CD4-positive, alpha-beta T cell (primary cell): ENCODE measurements around the gene EGFL7. TPM values are rescaled to one million over a fixed set of nuclear protein-coding genes. Genes with fewer than 3 reads are reported as not detected.

Source experiments
- ATAC-seq: fragments of 200-7000 bp; cut with Tn5 transposase; one replicate; pipeline ENCODE4 v1.10.0; 2022; ENCODE audit warnings: mild to moderate bottlenecking; ENCODE audit not compliant: poor library complexity
- CTCF ChIA-PET: fragments of 350-600 bp; sonication (Branson Sonifier 250); formaldehyde crosslinking; loops from one replicate; lab custom pipeline; 2021; ENCODE audit warnings: antibody characterized with exemption, inconsistent platforms; lab: Charles Lee
- POLR2A ChIA-PET: fragments of 350-600 bp; sonication (Branson Sonifier 250); formaldehyde crosslinking; loops from one replicate; lab custom pipeline; 2021; ENCODE audit warnings: antibody characterized with exemption, inconsistent platforms; lab: Charles Lee
- DNase-seq, 14 experiments: peaks; one replicate each; pipeline ENCODE4 v3.0.0-alpha.2; 2013 to 2020; ENCODE audit warnings: mixed read lengths in 2 of 14
- H3K27ac ChIP-seq, 2 donors: one replicate each; pipeline versions ENCODE4 v1.5.1 to v1.7.0; 2013; ENCODE audit warnings: low read length in 2 of 2, low read depth in 1 of 2, mild to moderate bottlenecking in 1 of 2
- H3K27me3 ChIP-seq, 2 experiments: 1 replicate in 1 of 2; 2 replicates in 1 of 2; pipeline versions ENCODE4 v1.6.1 to v1.7.0; 2013; ENCODE audit warnings: low read length in 2 of 2, control low read depth in 1 of 2, mild to moderate bottlenecking in 1 of 2, moderate library complexity in 1 of 2; ENCODE audit not compliant: insufficient read depth in 2 of 2, control insufficient read depth in 1 of 2
- H3K36me3 ChIP-seq: one replicate; pipeline ENCODE4 v1.6.1; 2013; ENCODE audit warnings: low read length, control low read depth; ENCODE audit not compliant: insufficient read depth
- H3K4me1 ChIP-seq: one replicate; pipeline ENCODE4 v1.6.1; 2013; ENCODE audit warnings: low read length, control low read depth; ENCODE audit not compliant: insufficient read depth
- H3K4me3 ChIP-seq: one replicate; pipeline ENCODE4 v1.5.1; 2013; ENCODE audit warnings: mild to moderate bottlenecking, low read length, moderate library complexity
- H3K9me3 ChIP-seq, 2 experiments: 1 replicate in 1 of 2; 2 replicates in 1 of 2; pipeline versions ENCODE4 v1.6.1 to v1.7.0; 2013; ENCODE audit warnings: low read length in 2 of 2, mild to moderate bottlenecking in 2 of 2, control low read depth in 1 of 2, moderate library complexity in 1 of 2; ENCODE audit not compliant: control insufficient read depth in 1 of 2, insufficient read depth in 1 of 2
- H3K27ac Mint-ChIP-seq: one replicate; pipeline ENCODE4 v1.8.0; 2020; ENCODE audit warnings: mixed read lengths
- H3K27me3 Mint-ChIP-seq: one replicate; pipeline ENCODE4 v1.8.0; 2021; ENCODE audit warnings: mixed read lengths
- H3K36me3 Mint-ChIP-seq: one replicate; pipeline ENCODE4 v1.8.0; 2021; ENCODE audit warnings: low read depth, mixed read lengths
- H3K4me1 Mint-ChIP-seq: one replicate; pipeline ENCODE4 v1.8.0; 2021; ENCODE audit warnings: low read depth, mixed read lengths
- H3K4me3 Mint-ChIP-seq: one replicate; pipeline ENCODE4 v1.8.0; 2020; ENCODE audit warnings: mild to moderate bottlenecking, mixed read lengths
- H3K9me3 Mint-ChIP-seq: one replicate; pipeline ENCODE4 v1.8.0; 2020; ENCODE audit warnings: mixed read lengths
- intact Hi-C, 2 experiments: fragments of 100-400 bp; cut with DNase I in 1 of 2; cut with micrococcal nuclease in 1 of 2; formaldehyde crosslinking; loops; one replicate each; pipeline versions ENCODE4 v1.15.1 to v1.9.0; 2023 to 2025; cut with DNase I, micrococcal nuclease
- total RNA-seq, 174 experiments: library from RNA in 2 of 174; stranded (reverse) in 2 of 174; gene quantifications; one replicate each; pipeline ENCODE4 v1.2.3 and lab custom pipeline; 2021 to 2026
- TF ChIP-seq, protein P1 (sequence below): fragments of 200-600 bp; IDR thresholded peaks from one replicate; pipeline ENCODE4 v1.8.0; 2022; ENCODE audit warnings: antibody characterized with exemption, mild to moderate bottlenecking

EGFL7 gene
- total RNA-seq, 2 experiments from 2014 or later: not detected

DNA sequence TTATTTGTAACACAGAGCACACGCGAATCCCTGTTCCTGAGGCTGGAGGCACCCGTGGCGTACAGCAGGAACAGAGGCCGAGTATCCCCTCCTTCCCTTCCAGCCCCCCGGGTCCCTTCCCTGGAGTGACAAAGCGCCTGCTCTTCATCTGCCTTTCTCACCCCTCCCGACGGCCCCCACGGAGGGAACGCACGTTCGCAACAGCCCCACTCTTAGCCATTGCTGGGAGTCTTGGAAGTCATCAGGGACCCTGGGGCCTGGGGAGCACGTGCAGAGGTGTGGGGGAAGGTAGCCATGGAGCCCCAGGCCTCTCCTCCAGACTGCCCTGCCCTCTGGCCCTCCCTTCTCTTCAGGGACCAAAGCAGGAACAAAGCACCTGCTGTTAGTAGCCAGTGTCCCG, 22.1 kb downstream of the EGFL7 start:
- Mint-ChIP-seq H3K27me3 (no peaks in the 10 kb centered on the region), H3K9me3 (no peaks in the 10 kb centered on the region), H3K4me3 (peak overlapping the region; percentile 7), H3K4me1 (peaks cover 2% of the 10 kb centered on the region), H3K27ac (no peak overlapping the region), H3K36me3 (no peaks in the 10 kb centered on the region)
- ATAC-seq (no peak), DNase-seq (no peak)
- peaks cover 27% of the 10 kb centered on the region for H3K4me1 ChIP-seq
- ChIA-PET CTCF (no interaction called here), POLR2A (no interaction called here)
- H3K27me3 ChIP-seq: no peaks in the 10 kb centered on the region
- H3K9me3 ChIP-seq: peaks cover 0 to 8% of the 10 kb centered on the region in 2 experiments
- H3K4me3 ChIP-seq: no peak overlapping the region
- intact Hi-C loops: no loop called here
- TF ChIP-seq, protein P1, sequence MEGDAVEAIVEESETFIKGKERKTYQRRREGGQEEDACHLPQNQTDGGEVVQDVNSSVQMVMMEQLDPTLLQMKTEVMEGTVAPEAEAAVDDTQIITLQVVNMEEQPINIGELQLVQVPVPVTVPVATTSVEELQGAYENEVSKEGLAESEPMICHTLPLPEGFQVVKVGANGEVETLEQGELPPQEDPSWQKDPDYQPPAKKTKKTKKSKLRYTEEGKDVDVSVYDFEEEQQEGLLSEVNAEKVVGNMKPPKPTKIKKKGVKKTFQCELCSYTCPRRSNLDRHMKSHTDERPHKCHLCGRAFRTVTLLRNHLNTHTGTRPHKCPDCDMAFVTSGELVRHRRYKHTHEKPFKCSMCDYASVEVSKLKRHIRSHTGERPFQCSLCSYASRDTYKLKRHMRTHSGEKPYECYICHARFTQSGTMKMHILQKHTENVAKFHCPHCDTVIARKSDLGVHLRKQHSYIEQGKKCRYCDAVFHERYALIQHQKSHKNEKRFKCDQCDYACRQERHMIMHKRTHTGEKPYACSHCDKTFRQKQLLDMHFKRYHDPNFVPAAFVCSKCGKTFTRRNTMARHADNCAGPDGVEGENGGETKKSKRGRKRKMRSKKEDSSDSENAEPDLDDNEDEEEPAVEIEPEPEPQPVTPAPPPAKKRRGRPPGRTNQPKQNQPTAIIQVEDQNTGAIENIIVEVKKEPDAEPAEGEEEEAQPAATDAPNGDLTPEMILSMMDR: no peak
- H3K27ac ChIP-seq: no peak overlapping the region
- no peaks in the 10 kb centered on the region for H3K36me3 ChIP-seq

DNA sequence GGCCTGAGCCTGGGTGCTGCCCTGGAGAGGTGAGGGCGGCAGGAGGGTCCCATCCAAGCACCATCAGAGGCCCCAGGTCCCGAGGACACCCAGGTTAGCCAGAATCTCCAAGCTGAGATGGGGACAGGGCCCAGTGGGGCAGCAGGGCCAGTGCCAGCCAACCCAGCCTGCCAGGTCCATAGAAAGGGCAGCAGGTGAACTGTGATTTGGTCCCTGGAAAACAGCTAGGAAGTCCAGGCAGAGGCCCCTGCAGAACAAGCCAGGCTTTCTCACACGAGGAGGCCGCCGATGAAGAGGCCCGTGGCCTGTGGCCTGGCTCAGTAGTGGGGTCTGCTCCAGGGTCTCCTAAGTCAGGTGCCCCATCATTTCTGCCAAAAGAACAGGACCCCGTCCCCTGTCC, 22.5 kb downstream of the EGFL7 start:
- peaks cover 27% of the 10 kb centered on the region for H3K4me1 ChIP-seq
- ChIA-PET CTCF (no interaction called here), POLR2A (no interaction called here)
- Mint-ChIP-seq H3K36me3 (no peaks in the 10 kb centered on the region), H3K27me3 (peaks cover 3% of the 10 kb centered on the region), H3K4me1 (no peaks in the 10 kb centered on the region), H3K4me3 (peak overlapping the region; percentile 25), H3K27ac (no peak overlapping the region), H3K9me3 (no peaks in the 10 kb centered on the region)
- intact Hi-C loops: no loop called here
- DNase-seq (no peak), ATAC-seq (no peak)
- no peaks in the 10 kb centered on the region for H3K36me3 ChIP-seq
- no peak overlapping the region for H3K27ac ChIP-seq
- no peak overlapping the region for H3K4me3 ChIP-seq
- TF ChIP-seq, protein P1: no peak
- no peaks in the 10 kb centered on the region for H3K27me3 ChIP-seq
- H3K9me3 ChIP-seq: peaks cover 0 to 8% of the 10 kb centered on the region in 2 experiments

DNA sequence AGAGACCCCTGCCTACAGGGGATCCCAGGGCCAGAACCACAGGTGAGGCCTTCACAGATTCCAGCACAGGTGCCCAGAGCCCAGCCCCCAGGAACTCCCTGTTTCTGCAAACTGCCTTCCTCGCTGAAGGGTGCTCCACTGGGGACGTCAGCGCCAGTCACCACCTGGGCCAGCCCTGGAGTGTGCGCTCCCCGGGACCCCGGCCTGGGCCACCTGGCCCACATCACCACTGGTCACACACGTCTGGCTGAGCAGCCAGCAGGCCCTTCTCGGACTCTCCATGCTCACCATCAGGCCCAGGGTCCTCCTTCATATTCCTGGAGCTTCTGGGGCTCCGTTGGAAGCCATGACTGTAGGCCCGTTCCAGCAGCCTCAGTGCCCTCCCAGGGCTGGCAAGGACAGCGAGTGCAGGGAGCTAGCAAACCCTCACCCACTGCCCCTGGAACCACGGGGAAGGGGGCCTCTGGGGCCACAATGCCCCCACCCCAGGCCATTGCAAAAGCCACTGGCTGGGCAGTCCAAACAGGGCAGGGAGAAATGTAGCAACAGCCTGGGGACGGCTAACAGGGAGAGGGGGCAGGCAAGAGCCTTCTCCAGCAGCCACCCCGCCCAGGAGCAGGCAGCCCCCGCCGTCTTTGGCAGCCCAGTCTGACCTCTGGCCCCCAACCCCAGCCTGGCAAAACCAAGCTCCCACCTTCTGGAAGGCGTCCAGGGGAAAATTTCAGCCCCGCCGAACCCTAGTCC, 23.2 kb downstream of the EGFL7 start:
- Histone ChIP-seq H3K4me3 (peak overlapping the region; percentile 68), H3K4me1 (peaks cover 27% of the 10 kb centered on the region), H3K9me3 (peaks cover 0 to 8% of the 10 kb centered on the region in 2 experiments), H3K36me3 (no peaks in the 10 kb centered on the region), H3K27ac (no peak overlapping the region), H3K27me3 (no peaks in the 10 kb centered on the region)
- intact Hi-C loops: no loop called here
- H3K4me1 Mint-ChIP-seq: no peaks in the 10 kb centered on the region
- no peak overlapping the region for H3K27ac Mint-ChIP-seq
- ATAC-seq: no peak
- peak overlapping the region; percentile 84 for H3K4me3 Mint-ChIP-seq
- TF ChIP-seq, protein P1: no peak
- CTCF ChIA-PET: no interaction called here
- H3K9me3 Mint-ChIP-seq: no peaks in the 10 kb centered on the region
- H3K36me3 Mint-ChIP-seq: no peaks in the 10 kb centered on the region
- H3K27me3 Mint-ChIP-seq: peaks cover 3% of the 10 kb centered on the region
- no peak for DNase-seq
- POLR2A ChIA-PET: no interaction called here
